Medulla oblongata (tissue), 1 donor: ENCODE data around the gene UGT1A8.

ENCODE experiments used
- DNase-seq: peaks from one replicate; pipeline ENCODE4 v3.0.0-alpha.2; 2015; ENCODE audit errors: extremely low spot score

Gene UGT1A8

DNA sequence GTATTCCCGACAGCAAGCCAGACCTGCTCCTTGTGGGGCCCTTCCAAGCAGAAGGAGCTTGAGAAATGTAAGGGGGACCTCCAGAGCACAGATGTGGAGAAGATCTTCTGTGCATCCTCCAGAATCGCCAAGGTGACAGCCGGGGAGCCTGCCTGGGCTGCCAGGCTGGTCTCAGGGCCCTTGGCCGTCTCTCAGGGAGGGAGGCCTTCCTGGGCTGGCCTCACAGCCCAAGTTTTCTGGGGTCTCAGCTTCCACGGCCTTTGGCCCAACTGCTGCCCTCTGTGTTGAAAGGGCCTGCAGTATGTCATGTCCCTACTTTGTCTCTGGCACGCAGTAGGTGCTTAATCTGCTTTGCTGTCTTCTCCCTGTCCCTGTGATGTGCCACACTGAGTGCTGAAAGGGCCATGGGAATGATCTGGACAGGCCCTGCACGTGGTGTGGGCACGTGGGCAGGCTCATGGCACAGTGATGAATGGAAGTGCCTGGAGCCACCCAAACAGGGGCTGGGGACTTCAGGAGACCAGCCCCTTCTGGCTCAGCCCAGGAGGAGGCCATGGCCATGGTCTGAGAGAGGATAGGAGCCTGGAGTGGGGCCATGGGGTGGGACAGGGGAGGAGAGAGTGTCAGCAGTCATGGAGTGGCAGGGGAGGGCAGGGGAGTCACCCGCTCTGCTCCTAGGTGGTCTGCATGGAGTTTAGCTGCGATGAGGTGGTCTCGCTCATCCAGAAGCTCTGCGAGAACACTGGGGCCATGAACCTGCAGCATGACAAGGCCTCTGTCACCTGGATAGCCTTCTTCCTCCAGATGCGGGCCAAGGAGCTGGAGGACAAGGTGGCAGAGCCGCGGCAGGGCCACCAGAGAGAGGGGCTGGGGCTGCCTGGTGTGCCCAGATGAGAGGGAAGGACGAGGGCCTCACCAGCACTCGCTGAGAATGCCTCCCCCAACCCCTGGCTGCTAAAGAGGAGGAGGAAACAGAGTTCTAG lies 201.5 kb downstream of the UGT1A8 start:
- DNase-seq = no peak

DNA sequence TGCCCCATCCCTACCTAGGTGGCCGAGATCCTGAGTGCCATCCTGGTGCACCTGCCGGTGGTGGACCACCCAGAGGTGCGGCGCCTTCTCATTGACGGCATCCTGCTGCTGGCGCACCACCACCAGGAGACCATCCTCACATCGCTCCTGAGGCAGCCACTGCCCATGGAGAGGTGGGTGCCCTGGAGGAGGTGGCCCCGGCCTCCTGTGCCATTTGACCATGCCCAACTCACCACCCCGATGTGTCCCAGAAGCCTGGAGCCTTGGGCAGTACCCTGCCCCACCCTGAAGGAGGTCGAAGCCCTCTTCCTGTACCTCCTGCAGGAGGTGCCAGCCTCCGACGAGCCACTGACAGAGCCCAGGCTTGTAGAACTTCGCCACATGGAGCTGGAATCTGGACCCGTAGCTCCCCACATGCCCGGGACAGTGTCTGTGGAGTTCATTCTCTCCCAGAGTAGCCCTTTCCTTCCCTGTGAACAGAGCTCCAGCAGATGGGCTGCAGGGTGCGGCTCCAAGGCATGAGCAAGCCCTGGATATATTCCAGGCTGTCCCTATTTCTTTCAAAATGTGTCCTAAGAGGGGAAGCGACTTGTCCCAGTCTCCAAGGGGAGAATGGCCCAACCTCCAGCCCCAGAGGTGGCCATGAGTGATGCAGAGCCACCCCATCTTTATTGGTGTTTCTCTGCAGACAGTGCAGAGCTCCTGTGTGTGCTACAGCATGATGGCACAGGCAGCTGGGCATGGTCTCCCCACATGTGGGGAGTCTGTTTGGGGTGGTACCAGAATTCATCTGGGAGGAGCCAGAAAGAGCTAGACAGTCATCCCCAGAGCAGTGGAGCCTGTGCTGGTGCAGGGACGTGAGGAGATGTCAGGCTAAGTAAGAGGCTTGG lies 202.7 kb downstream of the UGT1A8 start:
- no peak for DNase-seq

DNA sequence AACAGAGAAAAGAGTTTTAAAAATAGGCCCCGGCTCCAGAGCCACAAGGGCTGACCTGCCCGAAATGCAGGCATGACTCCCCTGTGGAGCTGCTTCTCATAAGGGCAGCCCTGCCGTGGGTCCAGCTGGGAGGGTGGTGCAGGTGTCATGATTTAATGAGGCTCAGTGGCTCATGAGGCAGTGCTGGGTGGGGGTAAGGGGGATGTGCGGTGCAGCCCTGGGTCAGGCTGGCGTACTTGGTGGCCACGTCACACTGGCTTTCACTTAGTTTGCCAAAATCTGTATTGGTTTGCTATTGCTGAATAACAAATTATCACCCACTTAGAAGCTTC lies 203.3 kb downstream of the UGT1A8 start:
- DNase-seq = no peak

DNA sequence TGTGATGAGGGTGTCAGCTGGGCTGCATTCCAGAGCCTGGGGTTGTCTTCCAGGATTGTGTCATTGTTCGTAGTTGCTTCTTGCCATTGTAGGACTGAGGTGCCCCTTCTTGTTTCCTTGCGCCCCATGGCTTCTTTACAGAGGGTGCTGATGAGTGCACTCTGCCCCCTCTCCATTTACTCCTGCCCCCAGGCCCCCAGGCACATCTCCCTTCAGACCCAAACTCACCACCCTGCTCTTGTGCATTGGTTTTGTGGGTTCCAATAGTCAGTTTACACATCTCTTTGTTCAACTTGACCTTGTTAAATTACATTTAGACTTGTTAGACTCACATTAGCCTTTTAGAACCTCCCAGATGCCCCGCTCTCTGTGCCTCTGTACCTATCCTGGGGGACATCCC lies 203.8 kb downstream of the UGT1A8 start:
- DNase-seq = no peak

DNA sequence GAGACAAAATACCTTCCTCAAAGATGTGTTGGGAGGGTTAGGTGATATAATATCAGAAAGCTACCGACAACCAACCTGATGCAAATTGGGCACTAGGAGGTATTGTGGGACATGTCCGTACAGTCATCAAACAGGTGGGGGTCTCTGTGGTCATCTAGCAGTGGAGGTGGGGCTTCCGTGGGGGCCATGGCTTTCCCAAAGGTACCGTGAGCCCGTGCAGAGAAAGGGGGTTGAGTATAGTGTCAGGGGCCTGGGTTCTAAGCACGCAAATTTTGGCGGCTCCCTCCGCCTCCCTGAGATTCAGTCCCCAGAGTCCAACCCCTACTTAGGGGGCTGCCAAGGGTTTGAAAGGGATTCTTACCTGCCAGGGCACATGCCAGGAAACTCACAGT lies 204.3 kb downstream of the UGT1A8 start:
- no peak for DNase-seq

GRCh38 chr2:233822101-233822771 lies 204.8 kb downstream of the UGT1A8 start:
- DNase-seq = no peak
